GM23248 (cell line): Measurements from ENCODE around the gene SCP2. TPM values are rescaled to one million over a fixed set of nuclear protein-coding genes. Genes with fewer than 3 reads are reported as not detected.

Experiments
- DNase-seq: peaks from one replicate; pipeline ENCODE4 v3.0.0-alpha.2; 2015
- H2AFZ ChIP-seq: fragments of 200-600 bp; sonication (generic); 2 replicates; pipeline ENCODE4 v1.6.1; 2016; ENCODE audit warnings: antibody characterized with exemption
- H3F3A ChIP-seq: fragments of 200-600 bp; sonication (generic); 2 replicates; pipeline ENCODE4 v1.6.1; 2016; ENCODE audit warnings: mild to moderate bottlenecking, antibody characterized with exemption, mixed run types; ENCODE audit not compliant: insufficient read depth
- H3K27ac ChIP-seq: fragments of 200-600 bp; sonication (generic); 2 replicates; pipeline ENCODE4 v1.5.1; 2016; ENCODE audit warnings: mild to moderate bottlenecking
- H3K27me3 ChIP-seq: fragments of 200-600 bp; sonication (generic); replicated peaks from 2 replicates; pipeline ENCODE4 v1.6.1; 2016; ENCODE audit warnings: mild to moderate bottlenecking; ENCODE audit not compliant: insufficient read depth
- H3K36me3 ChIP-seq: fragments of 200-600 bp; sonication (generic); 2 replicates; pipeline ENCODE4 v1.6.1; 2016; ENCODE audit warnings: low read depth, mild to moderate bottlenecking
- H3K4me1 ChIP-seq: fragments of 200-600 bp; sonication (generic); 2 replicates; pipeline ENCODE4 v1.6.1; 2016; ENCODE audit warnings: mild to moderate bottlenecking; ENCODE audit not compliant: insufficient read depth
- H3K4me2 ChIP-seq: fragments of 200-600 bp; sonication (generic); one replicate; pipeline ENCODE4 v1.6.1; 2016; ENCODE audit warnings: mild to moderate bottlenecking; ENCODE audit not compliant: unreplicated experiment
- H3K4me3 ChIP-seq: fragments of 200-600 bp; sonication (generic); 2 replicates; pipeline ENCODE4 v1.5.1; 2016; ENCODE audit warnings: mild to moderate bottlenecking
- H3K79me2 ChIP-seq: fragments of 200-600 bp; sonication (generic); 2 replicates; pipeline ENCODE4 v1.6.1; 2016; ENCODE audit warnings: mild to moderate bottlenecking; ENCODE audit not compliant: insufficient read depth
- H3K9ac ChIP-seq: fragments of 200-600 bp; sonication (generic); 2 replicates; pipeline ENCODE4 v1.6.1; 2016; ENCODE audit warnings: mild to moderate bottlenecking
- H3K9me2 ChIP-seq: fragments of 200-600 bp; sonication (generic); 2 replicates; pipeline ENCODE4 v1.6.1; 2016; ENCODE audit warnings: mixed run types, mild to moderate bottlenecking, moderate library complexity; ENCODE audit not compliant: insufficient read depth
- H3K9me3 ChIP-seq: fragments of 200-600 bp; sonication (generic); one replicate; pipeline ENCODE4 v1.6.1; 2017; ENCODE audit warnings: low read depth
- H4K20me1 ChIP-seq: fragments of 200-600 bp; sonication (generic); 2 replicates; pipeline ENCODE4 v1.6.0; 2016; ENCODE audit not compliant: insufficient read depth
- EZH2 ChIP-seq: fragments of 200-600 bp; sonication (generic); IDR thresholded peaks from 2 replicates; pipeline ENCODE4 v1.6.1; 2018; ENCODE audit warnings: antibody characterized with exemption, mild to moderate bottlenecking; ENCODE audit not compliant: insufficient read depth, poor library complexity, severe bottlenecking
- EZH2phosphoT487 ChIP-seq: fragments of 200-600 bp; sonication (generic); IDR thresholded peaks from 2 replicates; pipeline ENCODE4 v1.6.1; 2018; ENCODE audit warnings: antibody characterized with exemption, moderate library complexity, mild to moderate bottlenecking, low read depth; ENCODE audit not compliant: insufficient read depth
- WGBS, 2 experiments: methylation state at CpG; one replicate each; pipeline ENCODE4 v1.1.6; 2015 to 2017; ENCODE audit warnings: low lambda C conversion rate in 2 of 2, low coverage in 1 of 2; ENCODE audit errors: missing lambda C conversion rate in 2 of 2; 5-methylcytosine and 5-hydroxymethylcytosine counted together
- in situ Hi-C: fragments of 300-500 bp; cut with MboI; formaldehyde crosslinking; loops from 2 replicates; pipeline ENCODE4 v1.15.0; 2020
- microRNA counts: library from miRNA; unstranded; fragments of <30 nt; microRNA quantifications from one replicate; lab custom pipeline; 2016
- microRNA-seq: library from miRNA; unstranded; fragments of <30 nt; microRNA quantifications from one replicate; pipeline ENCODE4, GENCODE V29; 2016; ENCODE audit warnings: borderline number of aligned reads
- polyA plus RNA-seq: library from polyadenylated mRNA; unstranded; fragments of >200 nt; fragmentation: Nextera tagmentation; extraction: Ambion mirVana; gene quantifications from 2 replicates; pipeline ENCODE4 v1.2.1, GENCODE V29; 2016
- small RNA-seq: library from RNA; depleted of rRNA; stranded (forward); fragments of <200 nt; gene quantifications from one replicate; pipeline ENCODE3, GENCODE V24; 2014; ENCODE audit warnings: low read depth, low replicate concordance
- total RNA-seq: library from RNA; depleted of rRNA; stranded (reverse); fragments of >200 nt; shearing (Covaris generic); gene quantifications from 2 replicates; pipeline ENCODE4 v1.2.3, GENCODE V29; 2014; rRNA removed

SCP2 gene
- total and polyA plus RNA-seq, 2 experiments from 2014 or later, result 209 to 257 TPM

DNA sequence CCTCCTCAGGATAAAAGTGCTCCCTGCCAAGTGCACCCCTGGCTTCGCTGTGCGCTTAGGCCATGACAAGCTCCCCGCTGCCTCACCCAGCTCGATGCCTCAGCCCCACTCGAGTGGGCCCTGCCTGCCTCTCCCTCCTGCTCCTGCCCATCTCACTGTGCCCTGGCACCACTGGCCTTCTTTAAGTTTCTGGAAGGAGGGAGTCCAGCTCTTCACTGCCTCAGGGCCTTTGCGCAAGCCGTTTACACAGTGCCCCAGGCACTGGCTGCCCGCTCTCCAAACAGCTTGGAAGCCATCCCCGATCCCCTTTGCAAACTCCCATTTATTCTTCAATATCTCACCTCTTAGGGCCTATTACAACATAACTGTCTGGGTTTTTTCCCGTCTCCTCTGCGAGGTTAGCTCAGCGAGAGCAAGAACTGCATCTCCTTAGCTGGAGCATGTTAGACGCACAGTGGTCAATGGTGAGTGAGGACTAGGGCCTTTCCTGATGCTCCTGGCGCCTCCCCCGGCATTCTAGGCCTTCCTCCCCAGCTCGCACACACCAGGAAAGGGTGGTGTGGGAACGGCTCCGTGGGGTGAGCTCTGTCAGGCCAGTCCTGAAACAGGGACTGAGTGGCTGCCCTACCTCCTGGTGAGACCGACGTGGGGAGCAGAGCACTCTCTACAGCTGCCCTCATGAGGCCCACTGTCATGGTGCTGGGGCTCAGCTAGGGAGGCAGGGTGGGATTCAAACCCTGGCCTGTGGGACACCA is 166.9 kb downstream of the SCP2 start:
- Histone ChIP-seq H3K9me3 (no peaks in the 10 kb centered on the region), H3K4me1 (peaks cover 8% of the 10 kb centered on the region), H3F3A (no peaks in the 10 kb centered on the region; the same call in 1 of the 2 replicates), H3K9ac (no peak overlapping the region), H2AFZ (no peak overlapping the region), H3K4me2 (no peak overlapping the region), H3K27me3 (no peaks in the 10 kb centered on the region), H3K4me3 (no peak overlapping the region), H4K20me1 (no peaks in the 10 kb centered on the region), H3K79me2 (no peaks in the 10 kb centered on the region), H3K27ac (no peak overlapping the region), H3K36me3 (no peaks in the 10 kb centered on the region), H3K9me2 (no peaks in the 10 kb centered on the region)
- WGBS, 2 experiments, result 89 to 98% methylated on average over 17 to 20 of the region's 20 CpGs
- no peak for DNase-seq
- TF ChIP-seq EZH2phosphoT487 (no peak), EZH2 (no peak)
- in situ Hi-C loops, result no loop called here

DNA sequence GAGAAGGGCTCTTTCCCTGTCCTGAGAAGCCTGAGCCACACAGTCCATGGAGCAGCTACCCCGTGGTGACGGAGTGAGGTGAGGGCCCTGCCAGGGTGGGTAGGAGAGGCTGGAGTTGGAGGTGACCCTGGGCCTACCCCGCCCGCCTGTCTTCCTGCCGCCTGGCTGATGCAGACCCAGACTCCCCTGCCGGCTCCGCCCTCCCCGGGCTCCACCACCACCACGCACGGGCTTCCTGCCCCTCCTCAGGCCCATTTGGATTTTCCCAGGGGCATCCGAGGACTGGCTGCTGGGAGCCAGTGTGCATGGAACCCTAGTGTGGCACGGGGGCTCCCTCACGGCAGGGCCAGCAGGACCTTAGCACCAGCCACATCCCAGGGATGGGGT is 167.4 kb downstream of the SCP2 start:
- Histone ChIP-seq H3K27ac (no peak overlapping the region), H4K20me1 (no peaks in the 10 kb centered on the region), H2AFZ (no peak overlapping the region), H3K4me3 (no peak overlapping the region), H3K4me1 (peaks cover 2% of the 10 kb centered on the region), H3K4me2 (no peak overlapping the region), H3K9ac (no peak overlapping the region), H3K27me3 (no peaks in the 10 kb centered on the region), H3K9me3 (no peaks in the 10 kb centered on the region), H3K9me2 (no peaks in the 10 kb centered on the region), H3F3A (no peaks in the 10 kb centered on the region; the same call in 1 of the 2 replicates), H3K79me2 (no peaks in the 10 kb centered on the region), H3K36me3 (no peaks in the 10 kb centered on the region)
- no peak for DNase-seq
- 26 to 49% methylated on average over 7 to 13 of the region's 13 CpGs for WGBS, 2 experiments
- in situ Hi-C loops, result no loop called here
- TF ChIP-seq EZH2, result no peak

MicroRNAs within 50 kb of the gene (microRNA counts, 767-probe panel; counts per million panel counts)
- 447 counts per million, percentile 86 among the panel's probes with 10 or more counts for microRNA hsa-miR-1273f (lab: Ali Mortazavi, UCI)
- 447 counts per million, percentile 86 among the panel's probes with 10 or more counts for microRNA hsa-miR-1273g-5p (lab: Ali Mortazavi, UCI)

Small RNAs within 50 kb of the gene (microRNA-seq; reads per million reads assigned to microRNA genes)
- gene MIR1273F (not detected), gene MIR1273G (not detected), gene MIR5095 (not detected)

Small RNAs within 50 kb of the gene (small RNA-seq; reads per million reads assigned to genes)
- gene AC099677.1, result not detected
- gene AC099677.2, result not detected
- not detected for gene HIGD1AP11
- not detected for gene MIR1273F
- not detected for gene MIR1273G
- gene MIR5095, result not detected

Other genes starting within 250 kb of the SCP2 start
- 5.1 and 6.9 TPM in 2 replicates for gene COA7, start 228.9 kb upstream of the SCP2 start, total RNA-seq
- 12.1 and 12.9 TPM in 2 replicates for gene COA7, start 228.9 kb upstream of the SCP2 start, polyA plus RNA-seq
- gene ZYG11B, start 200.8 kb upstream of the SCP2 start, total RNA-seq, result 56.1 and 57.9 TPM in 2 replicates
- 15.1 and 16.1 TPM in 2 replicates for gene ZYG11B, start 200.8 kb upstream of the SCP2 start, polyA plus RNA-seq
- 0.51 TPM in 1 of 2 replicates, not detected in the other for gene ZYG11A, start 84.5 kb upstream of the SCP2 start, total RNA-seq
- gene ZYG11A, start 84.5 kb upstream of the SCP2 start, polyA plus RNA-seq, result 0.04 TPM in 1 of 2 replicates, not detected in the other
- gene ECHDC2, start 5.5 kb upstream of the SCP2 start, total RNA-seq, result 25.4 and 25.8 TPM in 2 replicates
- gene ECHDC2, start 5.5 kb upstream of the SCP2 start, polyA plus RNA-seq, result 35.2 and 41.0 TPM in 2 replicates
- gene PODN, start 134.9 kb downstream of the SCP2 start, total RNA-seq, result 54.0 and 54.8 TPM in 2 replicates
- 71.6 and 73.7 TPM in 2 replicates for gene PODN, start 134.9 kb downstream of the SCP2 start, polyA plus RNA-seq
- 0.13 TPM in 1 of 2 replicates, not detected in the other for gene SLC1A7, start 215.4 kb downstream of the SCP2 start, total RNA-seq
- 0.51 and 0.76 TPM in 2 replicates for gene SLC1A7, start 215.4 kb downstream of the SCP2 start, polyA plus RNA-seq